ENCODE measurements around the gene MCU. TPM values are rescaled to one million over a fixed set of nuclear protein-coding genes. Genes with fewer than 3 reads are reported as not detected.

MCU gene
- total RNA-seq, 1 donor from 2014 or later, result 27.2 TPM

GRCh38 chr10:72793752-72794151 is 101.8 kb downstream of the MCU start:
- no peak overlapping the region for H3K4me3 ChIP-seq (ENCODE audit: low read depth, low read length)
- TF ChIP-seq CTCF (conservative IDR thresholded peaks at IDR 0.05; ENCODE audit: low read depth, low read length), result no peak
- DNase-seq (ENCODE audit: low read depth), result no peak

GRCh38 chr10:72794260-72794659 is 102.3 kb downstream of the MCU start:
- no peak for TF ChIP-seq CTCF (conservative IDR thresholded peaks at IDR 0.05; ENCODE audit: low read depth, low read length)
- DNase-seq (ENCODE audit: low read depth), result no peak
- H3K4me3 ChIP-seq (ENCODE audit: low read depth, low read length), result no peak overlapping the region

- no peak for DNase-seq (ENCODE audit: low read depth)
- no peak overlapping the region for H3K4me3 ChIP-seq (ENCODE audit: low read depth, low read length)
- no peak for TF ChIP-seq CTCF (conservative IDR thresholded peaks at IDR 0.05; ENCODE audit: low read depth, low read length)
These were observed 104.1 kb downstream of the MCU start for GRCh38 chr10:72796042-72796441.

DNA sequence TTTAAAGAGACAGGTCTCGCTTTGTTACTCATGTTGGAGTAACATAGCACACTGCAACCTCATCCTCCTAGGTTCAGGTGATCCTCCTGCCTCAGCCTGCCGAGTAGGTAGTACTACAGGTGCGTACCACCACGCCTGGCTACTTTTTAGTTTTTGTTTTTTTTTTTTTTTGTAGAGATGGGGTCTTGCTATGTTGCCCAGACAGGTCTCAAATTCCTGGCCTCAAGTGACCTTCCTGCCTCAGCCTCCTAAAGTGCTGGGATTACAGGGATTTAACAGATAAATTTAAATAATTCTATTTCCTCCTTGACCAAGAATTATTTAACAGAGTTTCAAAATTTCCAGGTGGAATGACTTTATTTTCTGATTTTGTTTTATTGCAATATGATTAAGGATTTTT is 104.6 kb downstream of the MCU start:
- TF ChIP-seq CTCF (conservative IDR thresholded peaks at IDR 0.05; ENCODE audit: low read depth, low read length), result no peak
- DNase-seq (ENCODE audit: low read depth), result no peak
- no peak overlapping the region for H3K4me3 ChIP-seq (ENCODE audit: low read depth, low read length)

- no peak for TF ChIP-seq CTCF (conservative IDR thresholded peaks at IDR 0.05; ENCODE audit: low read depth, low read length)
- H3K4me3 ChIP-seq (ENCODE audit: low read depth, low read length), result no peak overlapping the region
- no peak for DNase-seq (ENCODE audit: low read depth)
These were observed 108.2 kb downstream of the MCU start for GRCh38 chr10:72800000-72800740.

GRCh38 chr10:72800741-72801092 is 108.8 kb downstream of the MCU start:
- H3K4me3 ChIP-seq (ENCODE audit: low read depth, low read length), result no peak overlapping the region
- no peak for DNase-seq (ENCODE audit: low read depth)
- TF ChIP-seq CTCF (conservative IDR thresholded peaks at IDR 0.05; ENCODE audit: low read depth, low read length), result no peak

DNA sequence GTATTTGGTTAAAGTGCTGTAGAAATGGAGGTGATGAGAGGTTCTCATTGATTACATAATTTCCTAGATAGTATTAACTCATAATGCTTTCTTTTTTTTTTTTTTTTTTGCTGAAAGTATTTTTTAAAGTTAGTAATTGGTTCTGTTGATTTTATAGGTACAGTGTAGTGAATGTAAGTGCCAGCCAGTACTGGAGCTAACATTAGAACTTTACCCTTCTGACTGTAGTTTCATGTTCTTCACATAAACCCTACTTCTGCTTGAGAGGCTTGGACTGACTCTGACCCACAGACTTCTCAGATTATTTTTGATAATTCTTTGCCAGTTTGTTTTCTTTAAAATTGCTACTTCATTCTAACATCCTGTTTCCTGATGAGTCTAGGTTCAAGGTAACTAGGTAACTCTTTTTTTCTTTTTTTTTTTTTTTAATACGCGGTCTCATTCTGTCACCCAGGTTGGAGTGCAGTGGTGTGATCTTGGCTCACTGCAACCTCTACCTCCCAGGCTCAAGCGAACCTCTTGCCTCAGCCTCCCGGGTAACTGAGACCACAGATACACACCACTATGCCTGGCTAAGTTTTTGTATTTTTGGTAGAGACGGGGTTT is 109.4 kb downstream of the MCU start:
- DNase-seq (ENCODE audit: low read depth), result no peak
- H3K4me3 ChIP-seq (ENCODE audit: low read depth, low read length), result no peak overlapping the region
- no peak for TF ChIP-seq CTCF (conservative IDR thresholded peaks at IDR 0.05; ENCODE audit: low read depth, low read length)
